Measurements from ENCODE around the gene GPR87. TPM values are rescaled to one million over a fixed set of nuclear protein-coding genes. Genes with fewer than 3 reads are reported as not detected.
A peak's percentile ranks its signal among the peaks of the same experiment; 100 is the strongest.

Gene GPR87
- total RNA-seq, 4 donors from 2014 or later, result not detected

DNA sequence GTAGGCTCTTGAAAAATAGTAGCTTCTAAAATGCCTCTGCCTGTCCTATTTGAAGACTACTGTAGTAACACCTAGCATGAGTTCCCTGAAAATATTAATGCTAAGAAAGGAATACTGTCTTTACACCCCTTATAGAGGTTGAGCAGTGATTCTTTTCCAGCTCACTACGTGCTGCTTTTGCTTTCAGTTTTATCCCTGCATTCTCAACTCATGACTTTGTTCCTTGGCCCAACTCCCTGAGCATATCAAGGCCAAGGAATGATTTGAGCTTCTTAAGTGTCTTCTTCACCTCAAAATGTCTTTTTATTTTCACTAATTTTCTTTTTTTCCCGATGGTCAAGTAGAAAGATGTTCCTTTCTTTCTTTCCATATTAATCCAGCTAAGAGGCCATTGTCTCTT, 29.2 kb upstream of the GPR87 start:
- in situ Hi-C loops (cut with MboI; ENCODE audit: low pct_ligation_motif_present in 1 of 4, low pct_unique_long_range_greater_than_20kb in 1 of 4, low sequenced_read_pairs in 3 of 4), result no loop called here
- Histone ChIP-seq H3K27ac (peak overlapping the region; percentile 34 to 65 (median 50)), H3K36me3 (no peaks in the 10 kb centered on the region), H3K4me1 (peaks cover 0 to 8% (median 0%) of the 10 kb centered on the region in 4 donors), H3K27me3 (no peaks in the 10 kb centered on the region), H3K4me3 (no peak overlapping the region), H3K9me3 (no peaks in the 10 kb centered on the region)
- DNase-seq, result peak; percentile 9
- no peak for TF ChIP-seq POLR2A (IDR thresholded peaks at IDR 0.05)
- TF ChIP-seq POLR2AphosphoS5 (IDR thresholded peaks at IDR 0.05), result no peak
- TF ChIP-seq EP300 (IDR thresholded peaks at IDR 0.05; ENCODE audit: low read depth), result no peak
- TF ChIP-seq, protein P1, sequence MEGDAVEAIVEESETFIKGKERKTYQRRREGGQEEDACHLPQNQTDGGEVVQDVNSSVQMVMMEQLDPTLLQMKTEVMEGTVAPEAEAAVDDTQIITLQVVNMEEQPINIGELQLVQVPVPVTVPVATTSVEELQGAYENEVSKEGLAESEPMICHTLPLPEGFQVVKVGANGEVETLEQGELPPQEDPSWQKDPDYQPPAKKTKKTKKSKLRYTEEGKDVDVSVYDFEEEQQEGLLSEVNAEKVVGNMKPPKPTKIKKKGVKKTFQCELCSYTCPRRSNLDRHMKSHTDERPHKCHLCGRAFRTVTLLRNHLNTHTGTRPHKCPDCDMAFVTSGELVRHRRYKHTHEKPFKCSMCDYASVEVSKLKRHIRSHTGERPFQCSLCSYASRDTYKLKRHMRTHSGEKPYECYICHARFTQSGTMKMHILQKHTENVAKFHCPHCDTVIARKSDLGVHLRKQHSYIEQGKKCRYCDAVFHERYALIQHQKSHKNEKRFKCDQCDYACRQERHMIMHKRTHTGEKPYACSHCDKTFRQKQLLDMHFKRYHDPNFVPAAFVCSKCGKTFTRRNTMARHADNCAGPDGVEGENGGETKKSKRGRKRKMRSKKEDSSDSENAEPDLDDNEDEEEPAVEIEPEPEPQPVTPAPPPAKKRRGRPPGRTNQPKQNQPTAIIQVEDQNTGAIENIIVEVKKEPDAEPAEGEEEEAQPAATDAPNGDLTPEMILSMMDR (IDR thresholded peaks at IDR 0.05), result no peak
- intact Hi-C loops (cut with DNase I; ENCODE audit: low total_unique reads), result no loop called here
- 20 to 39% methylated on average over 2 of the region's 2 CpGs for WGBS, 2 donors (ENCODE audit: low coverage in 1 of 2)

DNA sequence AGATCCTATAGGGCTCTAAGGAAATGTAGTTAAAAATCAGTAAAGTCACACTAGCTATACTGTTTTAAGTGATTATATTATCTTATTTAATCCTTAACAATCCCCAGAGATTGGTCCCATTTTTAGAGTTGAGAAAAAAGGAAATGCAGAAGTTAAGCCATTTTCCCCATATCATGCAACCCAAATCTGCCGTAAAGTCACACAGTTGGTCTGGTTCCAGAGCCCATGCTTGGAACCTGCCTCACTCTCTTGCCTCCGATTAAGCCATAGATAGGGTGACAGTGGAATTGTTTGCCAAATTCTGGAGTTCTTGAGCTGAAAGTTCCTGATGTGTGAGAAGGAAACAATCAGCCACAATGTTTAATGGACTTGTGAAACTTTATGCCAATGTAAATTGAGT, 15.1 kb upstream of the GPR87 start:
- H3K27ac ChIP-seq, result no peak overlapping the region
- no peaks in the 10 kb centered on the region for H3K9me3 ChIP-seq
- no peak overlapping the region for H3K4me3 ChIP-seq
- peaks cover 0 to 6% (median 0%) of the 10 kb centered on the region in 4 donors for H3K4me1 ChIP-seq
- H3K27me3 ChIP-seq, result no peaks in the 10 kb centered on the region
- DNase-seq, result no peak
- intact Hi-C loops (cut with DNase I; ENCODE audit: low total_unique reads), result no loop called here
- TF ChIP-seq POLR2AphosphoS5 (IDR thresholded peaks at IDR 0.05) (no peak), POLR2A (IDR thresholded peaks at IDR 0.05) (no peak), EP300 (IDR thresholded peaks at IDR 0.05; ENCODE audit: low read depth) (no peak)
- TF ChIP-seq, protein P1 (IDR thresholded peaks at IDR 0.05), result no peak
- H3K36me3 ChIP-seq, result no peaks in the 10 kb centered on the region
- in situ Hi-C loops (cut with MboI; ENCODE audit: low pct_ligation_motif_present in 1 of 4, low pct_unique_long_range_greater_than_20kb in 1 of 4, low sequenced_read_pairs in 3 of 4), result no loop called here
- WGBS, 2 donors (ENCODE audit: low coverage in 1 of 2), result 88 to 91% methylated on average over 1 to 2 of the region's 2 CpGs

DNA sequence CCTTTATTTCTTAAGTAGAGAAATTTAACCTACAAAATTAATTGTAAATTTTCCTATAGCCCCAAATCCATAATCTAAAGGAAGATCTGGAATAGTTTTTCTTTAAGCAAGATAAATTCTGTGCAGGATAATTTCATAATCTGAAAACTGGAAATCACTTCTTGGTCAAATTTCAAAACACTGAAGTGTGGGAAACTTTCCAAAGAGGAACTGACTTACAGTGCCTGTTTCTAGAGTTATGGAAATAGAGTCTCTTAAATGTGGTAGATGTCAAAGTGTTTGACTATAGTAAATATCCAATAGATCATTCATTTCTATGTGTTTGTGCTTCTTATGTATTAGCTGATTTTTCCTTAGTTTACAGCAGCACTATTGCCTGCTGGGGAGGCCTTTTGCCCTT, 14.3 kb upstream of the GPR87 start:
- Histone ChIP-seq H3K36me3 (no peaks in the 10 kb centered on the region), H3K9me3 (no peaks in the 10 kb centered on the region), H3K4me3 (no peak overlapping the region), H3K27me3 (no peaks in the 10 kb centered on the region), H3K4me1 (peaks cover 0 to 6% (median 0%) of the 10 kb centered on the region in 4 donors), H3K27ac (no peak overlapping the region)
- DNase-seq, result no peak
- intact Hi-C loops (cut with DNase I; ENCODE audit: low total_unique reads) (no loop called here), in situ Hi-C loops (cut with MboI; ENCODE audit: low pct_ligation_motif_present in 1 of 4, low pct_unique_long_range_greater_than_20kb in 1 of 4, low sequenced_read_pairs in 3 of 4) (no loop called here)
- no peak for TF ChIP-seq EP300 (IDR thresholded peaks at IDR 0.05; ENCODE audit: low read depth)
- TF ChIP-seq POLR2A (IDR thresholded peaks at IDR 0.05), result no peak
- no peak for TF ChIP-seq POLR2AphosphoS5 (IDR thresholded peaks at IDR 0.05)
- TF ChIP-seq, protein P1 (IDR thresholded peaks at IDR 0.05), result no peak

DNA sequence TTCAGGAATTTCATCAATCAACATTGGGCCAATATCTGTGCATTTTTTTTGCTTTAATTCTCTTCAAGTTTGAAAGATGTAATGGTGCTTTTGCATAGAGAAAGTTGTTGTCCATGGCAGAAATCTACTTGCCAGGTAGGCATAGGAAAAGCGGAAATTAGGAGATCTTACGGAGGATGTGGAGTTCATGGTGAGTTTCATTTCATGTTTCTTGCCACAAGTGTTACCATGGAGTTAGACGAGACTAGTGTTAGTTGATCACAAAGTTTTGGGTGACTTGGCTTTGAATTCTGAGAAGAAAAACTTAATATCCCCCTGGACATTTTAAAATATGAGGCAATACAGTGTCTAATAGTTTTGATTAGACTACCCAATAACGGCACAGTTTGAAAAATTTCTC, 13.8 kb upstream of the GPR87 start:
- intact Hi-C loops (cut with DNase I; ENCODE audit: low total_unique reads) (no loop called here), in situ Hi-C loops (cut with MboI; ENCODE audit: low pct_ligation_motif_present in 1 of 4, low pct_unique_long_range_greater_than_20kb in 1 of 4, low sequenced_read_pairs in 3 of 4) (no loop called here)
- Histone ChIP-seq H3K27ac (no peak overlapping the region), H3K4me3 (no peak overlapping the region), H3K4me1 (peaks cover 0 to 6% (median 0%) of the 10 kb centered on the region in 4 donors), H3K36me3 (no peaks in the 10 kb centered on the region), H3K9me3 (no peaks in the 10 kb centered on the region), H3K27me3 (no peaks in the 10 kb centered on the region)
- WGBS, 2 donors (ENCODE audit: low coverage in 1 of 2), result 54 to 87% methylated on average over 4 of the region's 4 CpGs
- no peak for DNase-seq
- TF ChIP-seq EP300 (IDR thresholded peaks at IDR 0.05; ENCODE audit: low read depth), result no peak
- TF ChIP-seq, protein P1 (IDR thresholded peaks at IDR 0.05), result no peak
- TF ChIP-seq POLR2AphosphoS5 (IDR thresholded peaks at IDR 0.05), result no peak
- TF ChIP-seq POLR2A (IDR thresholded peaks at IDR 0.05), result no peak
